Keratinocyte (primary cell): Measurements from ENCODE around the gene DYRK2. TPM values are rescaled to one million over a fixed set of nuclear protein-coding genes. Genes with fewer than 3 reads are reported as not detected.

Experiments
- DNase-seq: peaks from one replicate; pipeline ENCODE4 v3.0.0-alpha.2; 2011; ENCODE audit warnings: low read depth, missing footprints, low spot score
- FAIRE-seq: peaks from 2 replicates; lab custom pipeline; 2011; peaks lifted over from hg19 to GRCh38; lab: Jason Lieb, UNC
- H2AFZ ChIP-seq: 2 replicates; pipeline ENCODE4 v1.6.0; 2012; ENCODE audit warnings: low read length, control low read depth, inconsistent platforms; ENCODE audit not compliant: control insufficient read depth
- H3K27ac ChIP-seq: 2 replicates; pipeline ENCODE4 v1.5.1; 2011; ENCODE audit warnings: low read length; ENCODE audit not compliant: control insufficient read depth, insufficient read depth
- H3K27me3 ChIP-seq: 3 replicates; pipeline ENCODE4 v1.6.0; 2011; ENCODE audit warnings: low read length; ENCODE audit not compliant: control insufficient read depth, insufficient read depth; ENCODE audit errors: extremely low read depth
- H3K36me3 ChIP-seq, 2 experiments: 2 replicates in 1 of 2; 3 replicates in 1 of 2; pipeline ENCODE4 v1.5.1; 2011; ENCODE audit warnings: low read length in 2 of 2, mild to moderate bottlenecking in 1 of 2; ENCODE audit not compliant: control insufficient read depth in 2 of 2, insufficient read depth in 2 of 2; ENCODE audit errors: extremely low read depth in 1 of 2
- H3K4me1 ChIP-seq: 3 replicates; pipeline ENCODE4 v1.5.1; 2011; ENCODE audit warnings: low read length; ENCODE audit not compliant: control insufficient read depth, insufficient read depth; ENCODE audit errors: extremely low read depth
- H3K4me2 ChIP-seq: 3 replicates; pipeline ENCODE4 v1.6.0; 2011; ENCODE audit warnings: low read depth, low read length; ENCODE audit not compliant: control insufficient read depth, insufficient read depth; ENCODE audit errors: extremely low read depth
- H3K4me3 ChIP-seq, 3 experiments: fragments of 200-600 bp in 1 of 3; sonication (generic) in 1 of 3; 2 replicates in 2 of 3; 3 replicates in 1 of 3; pipeline ENCODE4 v1.5.1; 2011 to 2016; ENCODE audit warnings: low read length in 3 of 3, mild to moderate bottlenecking in 3 of 3, control low read depth in 2 of 3, inconsistent platforms in 1 of 3, low read depth in 1 of 3, mixed read lengths in 1 of 3, mixed run types in 1 of 3, moderate library complexity in 1 of 3; ENCODE audit not compliant: control insufficient read depth in 2 of 3, insufficient read depth in 2 of 3; ENCODE audit errors: extremely low read depth in 1 of 3
- H3K79me2 ChIP-seq: 2 replicates; pipeline ENCODE4 v1.6.0; 2012; ENCODE audit warnings: low read length; ENCODE audit not compliant: control insufficient read depth, insufficient read depth
- H3K9ac ChIP-seq: 3 replicates; pipeline ENCODE4 v1.6.0; 2011; ENCODE audit warnings: low read length; ENCODE audit not compliant: control insufficient read depth, insufficient read depth; ENCODE audit errors: extremely low read depth
- H3K9me1 ChIP-seq: 3 replicates; pipeline ENCODE4 v1.6.0; 2011; ENCODE audit warnings: low read length; ENCODE audit not compliant: control insufficient read depth, insufficient read depth; ENCODE audit errors: extremely low read depth
- H3K9me3 ChIP-seq: 2 replicates; pipeline ENCODE4 v1.5.1; 2012; ENCODE audit warnings: low read depth, low read length; ENCODE audit not compliant: control insufficient read depth
- H4K20me1 ChIP-seq: 3 replicates; pipeline ENCODE4 v1.6.0; 2011; ENCODE audit warnings: low read length; ENCODE audit not compliant: control insufficient read depth, insufficient read depth; ENCODE audit errors: extremely low read depth
- CTCF ChIP-seq, 3 experiments: IDR thresholded peaks in 1 of 3; conservative IDR thresholded peaks in 1 of 3; optimal IDR thresholded peaks in 1 of 3; 2 replicates in 2 of 3; 3 replicates in 1 of 3; pipeline versions ENCODE3 to v1.5.1; 2011; ENCODE audit warnings: low read length in 3 of 3, mild to moderate bottlenecking in 3 of 3, moderate library complexity in 2 of 3, control low read depth in 1 of 3, inconsistent platforms in 1 of 3; ENCODE audit not compliant: insufficient read depth in 2 of 3; ENCODE audit errors: extremely low read depth in 1 of 3
- EZH2 ChIP-seq: IDR thresholded peaks from one replicate; pipeline ENCODE4 v1.6.1; 2012; ENCODE audit warnings: inconsistent platforms, mild to moderate bottlenecking, low read length, moderate library complexity
- dilution Hi-C: fragments of 300-500 bp; cut with MboI; formaldehyde crosslinking; loops from one replicate; pipeline ENCODE4 v1.7.0; 2020; ENCODE audit warnings: low sequenced_read_pairs; ENCODE audit not compliant: extremely low pct_ligation_motif_present
- polyA plus RNA-seq, 5 experiments: library from polyadenylated mRNA; depleted of rRNA in 3 of 5; stranded (reverse) in 3 of 5; stranded (forward) in 1 of 5; unstranded in 1 of 5; fragments of >200 nt; gene quantifications; 1 replicate in 1 of 5; 2 replicates in 3 of 5; 3 replicates in 1 of 5; pipeline versions ENCODE4 v1.2.1 to v1.2.3, GENCODE V29; 2011 to 2012; ENCODE audit warnings: missing spikeins in 2 of 5, low read depth in 1 of 5, low replicate concordance in 1 of 5

The DYRK2 gene
- polyA plus RNA-seq, 1 donor (not counting 4 experiments of a cell fraction or from before 2014, with no cell fraction given): 22.7 TPM

- dilution Hi-C loops: no loop called here
- Histone ChIP-seq H2AFZ (no peak overlapping the region), H3K4me2 (no peak overlapping the region), H3K36me3 (peaks cover 0 to 2% of the 10 kb centered on the region in 2 experiments), H3K9ac (no peak overlapping the region), H3K27me3 (no peaks in the 10 kb centered on the region), H3K27ac (no peak overlapping the region), H3K9me3 (no peaks in the 10 kb centered on the region), H4K20me1 (no peaks in the 10 kb centered on the region), H3K4me3 (no peak overlapping the region), H3K9me1 (no peaks in the 10 kb centered on the region), H3K79me2 (peaks cover 8% of the 10 kb centered on the region), H3K4me1 (peaks cover 6% of the 10 kb centered on the region)
- FAIRE-seq: no peak
- TF ChIP-seq EZH2 (no peak), CTCF (optimal IDR thresholded peaks at IDR 0.05 in 1 of 3, IDR thresholded peaks at IDR 0.05 in 1 of 3, conservative IDR thresholded peaks at IDR 0.05 in 1 of 3; ENCODE audit: extremely low read depth in 1 of 3, insufficient read depth in 2 of 3, low read length in 3 of 3) (no peak)
- DNase-seq: no peak
Measured at GRCh38 chr12:67667276-67668073, 18.9 kb downstream of the DYRK2 start.

- dilution Hi-C loops: no loop called here
- TF ChIP-seq CTCF (optimal IDR thresholded peaks at IDR 0.05 in 1 of 3, IDR thresholded peaks at IDR 0.05 in 1 of 3, conservative IDR thresholded peaks at IDR 0.05 in 1 of 3; ENCODE audit: extremely low read depth in 1 of 3, insufficient read depth in 2 of 3, low read length in 3 of 3) (no peak), EZH2 (no peak)
- H3K27ac ChIP-seq: no peak overlapping the region
- H3K9me1 ChIP-seq: no peaks in the 10 kb centered on the region
- H3K79me2 ChIP-seq: no peaks in the 10 kb centered on the region
- peaks cover 3% of the 10 kb centered on the region for H3K9me3 ChIP-seq
- H3K27me3 ChIP-seq: no peaks in the 10 kb centered on the region
- no peak for FAIRE-seq
- H3K4me1 ChIP-seq: peaks cover 6% of the 10 kb centered on the region
- H3K4me3 ChIP-seq: no peak overlapping the region
- H3K4me2 ChIP-seq: no peak overlapping the region
- H2AFZ ChIP-seq: no peak overlapping the region
- no peaks in the 10 kb centered on the region for H3K36me3 ChIP-seq
- no peaks in the 10 kb centered on the region for H4K20me1 ChIP-seq
- DNase-seq: no peak
- H3K9ac ChIP-seq: no peak overlapping the region
Measured at GRCh38 chr12:67669217-67669933, 20.8 kb downstream of the DYRK2 start.
